ENCODE measurements around the gene LMF1. TPM values are rescaled to one million over a fixed set of nuclear protein-coding genes. Genes with fewer than 3 reads are reported as not detected.

The LMF1 gene
- total RNA-seq, 1 experiment from 2014 or later, result 12.8 TPM

GRCh38 chr16:842061-842476 is 128.7 kb downstream of the LMF1 start:
- ChIA-PET CTCF (no interaction called here), RAD21 (ENCODE audit: low non-redundant PET in 1 of 2, low total read pairs in 2 of 2, uncharacterized antibody in 2 of 2, unreplicated experiment in 2 of 2) (no interaction called here), POLR2A (no interaction called here)
- H3K4me2 ChIP-seq (ENCODE audit: low read length), result no peak overlapping the region
- TF ChIP-seq ZFX (IDR thresholded peaks at IDR 0.05), result no peak
- TF ChIP-seq CBX3 (IDR thresholded peaks at IDR 0.05; ENCODE audit: low read depth), result no peak
- no peak for TF ChIP-seq ZBTB33 (IDR thresholded peaks at IDR 0.05; ENCODE audit: extremely low read depth, insufficient replicate concordance, low read length)
- TF ChIP-seq SRF (IDR thresholded peaks at IDR 0.05; ENCODE audit: low read depth), result no peak
- TF ChIP-seq ELF1 (IDR thresholded peaks at IDR 0.05; ENCODE audit: borderline replicate concordance, low read depth), result no peak
- TF ChIP-seq POLR2A (IDR thresholded peaks at IDR 0.05; ENCODE audit: borderline replicate concordance, extremely low read depth, insufficient read depth, insufficient read length), result no peak
- TF ChIP-seq ATF3 (IDR thresholded peaks at IDR 0.05), result no peak
- TF ChIP-seq SP1 (IDR thresholded peaks at IDR 0.05; ENCODE audit: low read depth), result no peak
- TF ChIP-seq ZNF274 (IDR thresholded peaks at IDR 0.05; ENCODE audit: low read depth, low read length), result no peak
- no peak for TF ChIP-seq YY1 (IDR thresholded peaks at IDR 0.05; ENCODE audit: extremely low read depth, insufficient replicate concordance, low read depth, low read length)
- TF ChIP-seq REST (IDR thresholded peaks at IDR 0.05; ENCODE audit: low read depth), result no peak
- TF ChIP-seq RAD21 (IDR thresholded peaks at IDR 0.05; ENCODE audit: low read depth), result no peak
- no peak for TF ChIP-seq EZH2phosphoT487 (IDR thresholded peaks at IDR 0.05; ENCODE audit: borderline replicate concordance)
- TF ChIP-seq JUND (IDR thresholded peaks at IDR 0.05), result no peak
- TF ChIP-seq MAX (IDR thresholded peaks at IDR 0.05), result no peak
- no peak for TF ChIP-seq CTCF (IDR thresholded peaks at IDR 0.05 in 2 of 3, conservative IDR thresholded peaks at IDR 0.05 in 1 of 3; ENCODE audit: borderline replicate concordance in 1 of 3, insufficient read depth in 1 of 3, low read depth in 2 of 3, low read length in 2 of 3)
- H4K20me1 ChIP-seq (ENCODE audit: insufficient read depth), result no peaks in the 10 kb centered on the region
- no peak overlapping the region for H3K9ac ChIP-seq (ENCODE audit: low read length)
- H3K4me3 ChIP-seq (replicated peaks in 1 of 2; ENCODE audit: low read depth in 1 of 2, low read length in 2 of 2), result no peak overlapping the region
- H3K9me3 ChIP-seq (ENCODE audit: control insufficient read depth in 1 of 2, insufficient read depth in 1 of 2, low read depth in 1 of 2, low read length in 2 of 2), result peaks cover 0 to under 1% of the 10 kb centered on the region in 2 experiments; a peak in 2 of 4 replicates
- H2AFZ ChIP-seq (ENCODE audit: low read depth, low read length, poor library complexity, severe bottlenecking), result no peak overlapping the region
- no peaks in the 10 kb centered on the region for H3K9me2 ChIP-seq (ENCODE audit: insufficient read depth)
- BruUV-seq (replicated peaks), result no TSS peak
- no peaks in the 10 kb centered on the region for H3K27me3 ChIP-seq (ENCODE audit: insufficient read depth, low read length)
- DNase-seq (ENCODE audit: low read depth, low spot score) (no peak), ATAC-seq (no peak)
- H3K79me2 ChIP-seq (ENCODE audit: insufficient read depth, low read length), result no peaks in the 10 kb centered on the region
- no peaks in the 10 kb centered on the region for H3K36me3 ChIP-seq (ENCODE audit: control insufficient read depth in 1 of 2, insufficient read depth in 2 of 2, low read length in 2 of 2)
- H3K4me1 ChIP-seq (ENCODE audit: control insufficient read depth in 1 of 2, insufficient read depth in 2 of 2, low read length in 2 of 2), result no peaks in the 10 kb centered on the region
- intact Hi-C loops (cut with micrococcal nuclease), result no loop called here
- no peak overlapping the region for H3K27ac ChIP-seq (ENCODE audit: low read depth, low read length)

All from HCT116 (cell line).